HG03039 (cell line): ENCODE measurements around the gene SET.
A peak's percentile ranks its signal among the peaks of the same experiment; 100 is the strongest.
"Not testable (repeated sequence)": the region's sequence is repeated elsewhere in the genome, so short reads cannot be mapped to it uniquely, and the experiment has no call there.

ENCODE experiments used
- ATAC-seq: cut with Tn5 transposase; IDR thresholded peaks from one replicate; pipeline ENCODE4 v1.9.1; 2021; ENCODE audit warnings: mild to moderate bottlenecking, moderate library complexity; ENCODE audit not compliant: unreplicated experiment

SET gene, protein sequence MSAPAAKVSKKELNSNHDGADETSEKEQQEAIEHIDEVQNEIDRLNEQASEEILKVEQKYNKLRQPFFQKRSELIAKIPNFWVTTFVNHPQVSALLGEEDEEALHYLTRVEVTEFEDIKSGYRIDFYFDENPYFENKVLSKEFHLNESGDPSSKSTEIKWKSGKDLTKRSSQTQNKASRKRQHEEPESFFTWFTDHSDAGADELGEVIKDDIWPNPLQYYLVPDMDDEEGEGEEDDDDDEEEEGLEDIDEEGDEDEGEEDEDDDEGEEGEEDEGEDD

GRCh38 chr9:128688501-128689292, at the start of gene SET:
SET (plus strand) TSS chr9:128689222; CDS start chr9:128689583, 361 bp downstream.
- ATAC-seq = peak; percentile 61

DNA sequence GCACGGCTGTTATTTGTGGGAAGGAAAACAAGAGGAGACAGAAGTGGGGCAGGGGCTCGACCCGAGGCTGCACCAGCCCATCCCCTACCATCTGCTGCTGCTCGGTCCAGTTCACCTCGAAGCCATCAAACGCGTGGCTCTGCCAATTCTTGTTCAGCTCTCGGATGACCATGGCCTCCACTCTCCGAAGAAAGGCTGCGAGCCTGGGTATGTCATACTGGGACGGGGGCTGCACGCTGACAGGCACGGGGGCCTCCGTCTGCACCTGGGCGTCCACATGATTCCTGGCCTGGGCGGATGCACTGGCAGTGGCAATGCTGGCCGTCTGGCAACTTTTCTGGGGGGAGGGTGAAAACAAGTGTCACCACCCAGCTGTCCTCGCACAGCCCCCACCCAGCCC, 48.4 kb upstream of the SET start:
- no peak for ATAC-seq

- ATAC-seq = no peak
These were observed 46.3 kb upstream of the SET start for GRCh38 chr9:128642675-128643245.

DNA sequence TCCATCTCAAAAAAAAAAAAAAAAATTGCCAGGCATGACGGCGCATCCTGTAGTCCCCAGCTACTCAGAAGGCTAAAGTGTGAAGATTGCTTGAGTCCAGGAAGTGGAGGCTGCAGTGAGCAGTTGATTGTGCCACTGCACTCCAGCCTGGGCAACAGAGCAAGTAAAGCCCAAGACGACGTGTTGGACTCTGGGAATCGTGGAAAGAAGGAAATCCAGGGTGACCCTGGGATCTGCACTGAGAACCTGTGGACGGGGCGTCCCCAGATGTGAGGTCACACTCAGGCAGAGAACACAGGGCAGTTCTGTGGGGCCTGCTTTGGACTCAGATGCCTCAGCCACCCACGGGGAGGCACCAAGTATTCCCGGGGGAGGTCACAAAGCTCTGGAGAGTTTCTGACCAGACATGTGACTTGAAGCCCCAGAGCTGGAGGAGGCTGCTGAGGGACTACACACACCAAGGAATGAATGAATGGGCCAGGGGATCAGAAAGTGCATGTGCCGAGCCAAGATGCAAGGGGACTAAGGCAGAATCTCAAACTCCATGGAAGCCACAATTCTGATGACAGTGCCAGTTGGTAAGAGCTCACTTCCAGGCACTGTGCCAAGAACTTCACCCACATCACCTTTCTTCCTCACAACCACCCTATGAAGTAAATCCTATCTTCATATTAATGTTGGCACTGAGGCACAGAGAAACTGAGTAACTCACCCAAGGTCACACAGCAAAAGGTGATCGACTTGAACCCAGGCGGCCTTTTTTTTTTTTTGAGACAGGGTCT, 45.3 kb upstream of the SET start:
- no peak for ATAC-seq

- not testable (repeated sequence) for ATAC-seq
These were observed 40.8 kb upstream of the SET start for GRCh38 chr9:128648206-128648605.

GRCh38 chr9:128651798-128652197, 37.2 kb upstream of the SET start:
- no peak for ATAC-seq

DNA sequence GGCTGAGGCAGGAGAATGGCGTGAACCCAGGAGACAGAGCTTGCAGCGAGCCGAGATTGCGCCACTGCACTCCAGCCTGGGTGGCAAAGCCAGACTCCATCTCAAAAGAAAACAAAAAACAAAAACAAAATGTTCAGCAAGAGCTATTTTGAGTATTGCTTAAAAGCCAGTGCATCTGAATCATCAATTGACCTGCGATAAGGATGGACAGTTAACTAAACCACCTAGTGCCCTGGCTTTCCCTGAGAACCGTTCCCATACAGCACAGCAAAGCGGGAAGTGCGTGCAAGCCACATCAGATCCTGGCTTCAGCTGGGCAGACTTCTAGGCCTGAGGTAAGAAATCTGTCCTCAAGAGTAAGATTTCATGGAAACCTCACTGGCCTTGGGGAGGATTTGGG, 35.1 kb upstream of the SET start:
- no peak for ATAC-seq

DNA sequence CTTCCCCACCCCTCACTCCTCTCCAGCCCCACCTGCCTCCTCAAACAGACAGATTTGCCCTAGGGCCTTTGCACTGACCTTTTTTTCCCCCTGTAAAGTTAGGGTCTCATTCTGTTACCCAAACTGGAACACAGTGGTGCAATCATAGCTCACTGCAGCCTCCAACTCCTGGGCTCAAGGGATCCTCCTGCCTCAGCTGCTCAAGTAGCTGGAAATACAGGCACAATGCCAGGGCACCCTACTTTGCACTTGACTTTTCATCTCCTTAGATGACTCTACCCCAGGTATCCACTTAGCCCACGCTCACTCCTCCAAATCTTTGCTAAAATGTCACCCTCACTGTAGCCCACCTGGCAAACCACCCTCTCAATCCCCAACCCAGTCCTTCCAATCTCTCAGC, 34.5 kb upstream of the SET start:
- no peak for ATAC-seq

DNA sequence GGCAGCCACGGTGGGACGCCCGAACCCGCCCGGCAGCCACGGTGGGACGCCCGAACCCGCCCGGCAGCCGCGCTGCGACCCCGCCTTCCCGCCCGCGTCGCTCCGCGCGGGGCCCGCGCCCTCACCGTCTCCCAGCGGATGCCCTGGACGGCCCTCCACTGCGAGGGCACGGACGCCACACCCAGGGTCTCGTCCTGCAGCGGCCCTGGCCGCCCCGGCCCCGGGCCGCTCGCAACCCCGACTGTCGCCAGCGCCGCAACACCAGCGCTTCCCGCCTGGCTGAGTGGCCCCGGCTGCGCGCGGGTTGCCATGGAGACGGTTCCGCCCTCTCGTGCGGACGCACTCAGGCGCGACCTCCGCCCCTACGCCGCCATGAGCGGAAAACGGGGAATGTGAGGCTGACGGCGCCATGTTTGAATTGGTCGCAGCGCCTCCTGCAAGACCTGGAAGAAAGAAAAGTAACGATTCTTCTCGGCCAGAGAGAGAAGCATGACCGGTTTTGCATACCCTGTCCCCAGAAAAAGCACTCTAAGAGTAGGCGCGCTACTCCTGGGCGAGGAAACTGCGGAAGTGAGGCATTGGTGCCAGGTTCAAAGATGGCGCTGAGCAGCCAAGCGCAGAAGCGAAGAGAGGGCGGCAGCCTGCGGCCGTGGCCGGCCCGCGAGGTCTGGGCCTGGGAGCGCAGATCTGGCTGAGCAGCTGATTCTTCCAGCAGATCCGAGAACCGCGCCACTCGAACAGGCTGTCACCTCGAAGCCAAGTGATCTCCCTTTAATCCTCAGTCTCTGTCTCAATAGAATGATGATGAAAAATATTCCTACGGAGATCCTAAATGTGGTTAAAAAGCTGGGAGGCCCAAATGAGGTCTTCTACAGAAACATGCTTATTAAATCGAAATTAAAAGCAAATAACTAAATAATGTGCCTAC, 32.3 kb upstream of the SET start, which contains the start of gene DYNC2I2:
TSS of gene DYNC2I2 (minus strand) at position 432 of the 928 bp plus-strand sequence. CDS start at position 311, 121 bp downstream.
- peak; percentile 56 for ATAC-seq

DNA sequence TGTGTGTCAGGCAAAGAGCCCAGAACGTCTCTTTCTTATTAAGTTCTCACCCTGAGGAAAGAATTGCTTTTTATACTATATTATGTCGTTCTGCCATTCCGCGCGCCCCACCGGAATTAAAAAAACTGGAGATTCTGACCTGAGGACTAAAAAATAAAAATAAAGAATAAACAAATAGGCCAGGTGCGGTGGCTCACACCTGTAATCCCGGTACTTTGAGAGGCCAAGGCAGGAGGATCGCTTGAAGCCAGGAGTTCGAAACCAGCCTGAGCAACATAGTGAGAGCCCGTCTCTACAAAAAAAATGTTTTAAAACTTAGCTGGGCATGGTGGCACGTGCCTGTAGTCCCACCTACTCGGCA, 31.7 kb upstream of the SET start:
- no peak for ATAC-seq

DNA sequence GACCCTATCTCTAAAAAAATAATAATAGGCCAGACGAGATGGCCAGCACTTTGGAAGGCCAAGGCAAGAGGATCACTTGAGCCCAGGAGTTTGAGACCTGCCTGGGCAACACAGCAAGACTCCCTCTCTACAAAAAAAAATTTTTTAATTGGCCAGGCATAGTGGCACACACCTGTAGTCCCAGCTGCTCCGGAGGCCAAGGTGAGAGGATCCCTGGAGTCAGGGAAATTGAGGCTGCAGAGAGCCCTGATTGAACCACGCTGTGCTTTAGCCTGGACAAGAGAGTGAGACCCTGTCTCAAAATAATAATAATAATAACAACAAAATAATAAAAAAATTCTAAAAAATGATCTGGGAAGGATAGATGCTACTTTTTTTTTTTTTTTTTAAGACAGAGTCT, 31.2 kb upstream of the SET start:
- no peak for ATAC-seq

DNA sequence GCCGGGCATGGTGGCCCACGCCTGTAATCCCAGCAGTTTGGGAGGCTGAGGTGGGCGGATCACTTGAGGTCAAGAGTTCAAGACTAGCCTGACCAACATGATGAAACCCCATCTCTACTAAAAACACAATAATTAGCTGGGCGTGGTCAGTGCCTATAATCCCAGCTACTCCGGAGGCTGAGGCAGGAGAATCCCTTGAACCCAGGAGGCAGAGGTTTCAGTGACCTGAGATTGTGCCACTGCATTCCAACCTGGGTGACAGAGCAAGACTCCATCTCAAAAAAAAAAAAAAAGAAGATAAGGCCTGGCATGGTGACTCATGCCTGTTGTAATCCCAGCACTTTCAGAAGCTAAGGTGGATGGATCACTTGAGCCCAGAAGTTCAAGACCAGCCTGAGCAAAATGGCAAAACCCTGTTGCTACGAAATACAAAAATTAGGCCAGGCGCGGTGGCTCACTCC, 22.5 kb upstream of the SET start:
- ATAC-seq = not testable (repeated sequence)

- ATAC-seq = no peak
These were observed 19.2 kb upstream of the SET start for GRCh38 chr9:128669786-128670185.

DNA sequence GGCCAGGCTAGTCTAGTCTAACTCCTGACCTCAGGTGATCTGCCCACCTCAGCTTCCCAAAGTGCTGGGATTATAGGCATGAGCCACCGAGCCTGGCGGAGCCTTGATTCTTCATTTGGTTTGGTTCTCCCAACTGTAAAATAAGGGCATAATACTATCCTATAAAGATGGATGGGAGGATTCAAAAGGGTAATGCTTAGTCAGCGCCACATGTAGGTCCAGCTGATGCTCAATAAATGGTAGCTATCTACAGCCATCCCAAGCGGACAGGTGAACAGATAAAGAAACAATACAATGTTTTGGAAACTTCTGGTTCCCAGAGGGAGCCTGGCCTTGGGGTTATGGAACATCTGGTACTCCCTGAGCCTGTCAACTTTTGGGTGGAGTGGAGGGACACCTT, 13.6 kb upstream of the SET start:
- ATAC-seq = no peak

- no peak for ATAC-seq
These were observed 11.2 kb upstream of the SET start for GRCh38 chr9:128677794-128678193.

DNA sequence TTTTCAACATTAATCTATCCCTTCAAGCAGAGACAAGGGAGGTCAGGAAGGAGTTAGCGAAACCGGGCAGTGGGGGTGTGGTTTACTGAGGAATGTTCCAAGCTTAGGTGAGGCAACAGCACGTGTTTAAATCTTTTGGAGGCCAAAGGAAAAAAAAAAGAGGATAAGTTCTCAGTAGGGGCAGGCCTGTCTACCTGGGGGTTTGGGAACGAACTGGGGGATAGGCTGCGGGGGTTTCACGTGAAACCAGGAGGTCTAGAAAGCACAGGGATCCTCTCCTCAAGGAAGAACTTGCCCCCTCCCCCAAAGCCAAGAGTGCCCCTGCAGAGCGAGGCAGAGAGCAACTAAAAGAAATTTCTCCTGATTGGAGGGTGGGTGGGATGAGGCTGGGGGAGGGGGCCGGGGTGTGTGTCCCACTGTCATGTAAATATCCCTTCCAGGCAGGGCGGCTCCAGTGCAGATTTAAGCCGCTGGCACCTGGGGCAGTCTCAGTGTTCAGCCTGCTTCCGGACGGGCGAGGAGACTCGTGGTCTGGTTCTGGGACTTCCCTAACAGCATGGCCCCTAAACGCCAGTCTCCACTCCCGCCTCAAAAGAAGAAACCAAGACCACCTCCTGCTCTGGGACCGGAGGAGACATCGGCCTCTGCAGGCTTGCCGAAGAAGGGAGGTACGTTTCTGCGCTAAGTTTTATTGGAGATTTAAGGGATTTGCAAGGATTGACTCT, 5.5 kb upstream of the SET start:
- ATAC-seq = no peak

- no peak for ATAC-seq
These were observed 5.0 kb upstream of the SET start for GRCh38 chr9:128684065-128684324.

GRCh38 chr9:128684325-128685199, 4.5 kb upstream of the SET start:
- no peak for ATAC-seq
